ENCODE data around the gene F13B.
"Not testable (repeated sequence)": the region's sequence is repeated elsewhere in the genome, so short reads cannot be mapped to it uniquely, and the experiment has no call there.

The F13B gene

DNA sequence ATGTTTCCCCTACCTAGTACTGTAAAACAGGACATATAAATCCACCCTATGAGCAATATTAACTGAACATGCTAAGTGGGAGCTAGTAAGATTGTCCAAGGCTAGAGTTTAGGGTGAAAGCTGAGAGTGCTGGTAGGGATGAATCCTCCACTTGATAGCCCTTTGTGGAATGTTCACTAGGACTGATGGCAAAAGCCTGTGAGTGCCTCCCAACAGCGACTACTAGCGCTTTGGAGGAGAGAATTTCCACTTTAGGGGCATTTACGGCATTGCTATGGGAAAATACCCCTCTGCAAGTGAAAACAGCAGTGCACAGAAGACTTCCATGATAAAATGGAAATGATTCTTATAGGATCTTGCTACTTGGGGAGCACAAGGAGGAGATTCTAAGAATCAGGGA lies 53.8 kb downstream of the F13B start:
- H3K9ac ChIP-seq (ENCODE audit: low read length in 2 of 2), result no peak overlapping the region
- peaks cover 0 to 3% of the 10 kb centered on the region in 2 donors for H3K9me3 ChIP-seq (ENCODE audit: control insufficient read depth in 2 of 2, low read length in 2 of 2)
- H3K27ac ChIP-seq (ENCODE audit: low read length), result no peak overlapping the region

GRCh38 chr1:197011614-197012013 lies 55.4 kb downstream of the F13B start:
- H3K27me3 ChIP-seq (ENCODE audit: control insufficient read depth in 1 of 2, insufficient read depth in 2 of 2, low read length in 2 of 2), result no peaks in the 10 kb centered on the region

More for the DNA sequence above, 53.8 kb downstream of the F13B start:
- Histone ChIP-seq H3K4me1 (ENCODE audit: control insufficient read depth, insufficient read depth, low read length) (no peaks in the 10 kb centered on the region), H3K27me3 (ENCODE audit: control insufficient read depth in 1 of 2, insufficient read depth in 2 of 2, low read length in 2 of 2) (no peaks in the 10 kb centered on the region), H3K36me3 (ENCODE audit: control insufficient read depth in 2 of 2, insufficient read depth in 2 of 2, low read length in 2 of 2) (no peaks in the 10 kb centered on the region), H3K4me3 (ENCODE audit: low read length in 2 of 2) (no peak overlapping the region)

GRCh38 chr1:197008861-197009260 lies 58.2 kb downstream of the F13B start:
- no peak overlapping the region for H3K4me3 ChIP-seq (ENCODE audit: low read length in 2 of 2)
- H3K9ac ChIP-seq (ENCODE audit: low read length in 2 of 2), result no peak overlapping the region
- no peak overlapping the region for H3K27ac ChIP-seq (ENCODE audit: low read length)
- no peaks in the 10 kb centered on the region for H3K4me1 ChIP-seq (ENCODE audit: control insufficient read depth, insufficient read depth, low read length)
- H3K27me3 ChIP-seq (ENCODE audit: control insufficient read depth in 1 of 2, insufficient read depth in 2 of 2, low read length in 2 of 2), result no peaks in the 10 kb centered on the region
- H3K9me3 ChIP-seq (ENCODE audit: control insufficient read depth in 2 of 2, low read length in 2 of 2), result no peaks in the 10 kb centered on the region
- no peaks in the 10 kb centered on the region for H3K36me3 ChIP-seq (ENCODE audit: control insufficient read depth in 2 of 2, insufficient read depth in 2 of 2, low read length in 2 of 2)

More at GRCh38 chr1:197011614-197012013, 55.4 kb downstream of the F13B start:
- Histone ChIP-seq H3K27ac (ENCODE audit: low read length) (no peak overlapping the region), H3K4me3 (ENCODE audit: low read length in 2 of 2) (no peak overlapping the region), H3K9me3 (ENCODE audit: control insufficient read depth in 2 of 2, low read length in 2 of 2) (peaks cover 0 to 3% of the 10 kb centered on the region in 2 donors), H3K4me1 (ENCODE audit: control insufficient read depth, insufficient read depth, low read length) (no peaks in the 10 kb centered on the region), H3K9ac (ENCODE audit: low read length in 2 of 2) (no peak overlapping the region), H3K36me3 (ENCODE audit: control insufficient read depth in 2 of 2, insufficient read depth in 2 of 2, low read length in 2 of 2) (no peaks in the 10 kb centered on the region)

GRCh38 chr1:197003132-197003531 lies 63.9 kb downstream of the F13B start:
- no peaks in the 10 kb centered on the region for H3K27me3 ChIP-seq (ENCODE audit: control insufficient read depth in 1 of 2, insufficient read depth in 2 of 2, low read length in 2 of 2)
- no peaks in the 10 kb centered on the region for H3K36me3 ChIP-seq (ENCODE audit: control insufficient read depth in 2 of 2, insufficient read depth in 2 of 2, low read length in 2 of 2)
- H3K9ac ChIP-seq (ENCODE audit: low read length in 2 of 2), result no peak overlapping the region
- H3K9me3 ChIP-seq (ENCODE audit: control insufficient read depth in 2 of 2, low read length in 2 of 2), result no peaks in the 10 kb centered on the region
- no peak overlapping the region for H3K27ac ChIP-seq (ENCODE audit: low read length)
- H3K4me3 ChIP-seq (ENCODE audit: low read length in 2 of 2), result no peak overlapping the region
- no peaks in the 10 kb centered on the region for H3K4me1 ChIP-seq (ENCODE audit: control insufficient read depth, insufficient read depth, low read length)

DNA sequence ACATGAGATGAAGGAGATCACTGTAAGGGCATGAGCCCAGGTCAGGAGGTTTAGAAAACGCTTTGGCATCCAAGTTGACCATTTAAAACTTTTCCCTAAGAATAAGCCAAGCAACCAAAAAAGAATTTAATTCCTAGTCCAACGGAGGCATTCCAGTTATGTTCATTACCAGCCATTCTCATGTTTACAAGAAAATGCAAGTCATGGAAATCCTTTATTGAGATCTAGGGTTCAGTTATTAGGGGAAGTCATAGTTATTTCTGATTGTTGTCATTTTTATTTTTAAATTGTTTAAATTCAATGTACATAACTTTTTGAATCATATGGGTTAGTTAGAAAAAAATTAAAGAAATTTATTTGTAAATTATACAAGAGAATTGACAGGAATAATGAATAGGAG lies 65.2 kb downstream of the F13B start:
- H3K27me3 ChIP-seq (ENCODE audit: control insufficient read depth in 1 of 2, insufficient read depth in 2 of 2, low read length in 2 of 2), result no peaks in the 10 kb centered on the region
- H3K27ac ChIP-seq (ENCODE audit: low read length), result no peak overlapping the region
- H3K9me3 ChIP-seq (ENCODE audit: control insufficient read depth in 2 of 2, low read length in 2 of 2), result no peaks in the 10 kb centered on the region
- no peaks in the 10 kb centered on the region for H3K36me3 ChIP-seq (ENCODE audit: control insufficient read depth in 2 of 2, insufficient read depth in 2 of 2, low read length in 2 of 2)
- H3K9ac ChIP-seq (ENCODE audit: low read length in 2 of 2), result no peak overlapping the region
- no peak overlapping the region for H3K4me3 ChIP-seq (ENCODE audit: low read length in 2 of 2)
- H3K4me1 ChIP-seq (ENCODE audit: control insufficient read depth, insufficient read depth, low read length), result no peaks in the 10 kb centered on the region

GRCh38 chr1:196997423-196997822 lies 69.6 kb downstream of the F13B start:
- no peak overlapping the region for H3K4me3 ChIP-seq (ENCODE audit: low read length in 2 of 2)
- no peaks in the 10 kb centered on the region for H3K9me3 ChIP-seq (ENCODE audit: control insufficient read depth in 2 of 2, low read length in 2 of 2)
- no peaks in the 10 kb centered on the region for H3K4me1 ChIP-seq (ENCODE audit: control insufficient read depth, insufficient read depth, low read length)
- H3K36me3 ChIP-seq (ENCODE audit: control insufficient read depth in 2 of 2, insufficient read depth in 2 of 2, low read length in 2 of 2), result no peaks in the 10 kb centered on the region
- H3K27me3 ChIP-seq (ENCODE audit: control insufficient read depth in 1 of 2, insufficient read depth in 2 of 2, low read length in 2 of 2), result no peaks in the 10 kb centered on the region
- no peak overlapping the region for H3K27ac ChIP-seq (ENCODE audit: low read length)
- H3K9ac ChIP-seq (ENCODE audit: low read length in 2 of 2), result no peak overlapping the region

DNA sequence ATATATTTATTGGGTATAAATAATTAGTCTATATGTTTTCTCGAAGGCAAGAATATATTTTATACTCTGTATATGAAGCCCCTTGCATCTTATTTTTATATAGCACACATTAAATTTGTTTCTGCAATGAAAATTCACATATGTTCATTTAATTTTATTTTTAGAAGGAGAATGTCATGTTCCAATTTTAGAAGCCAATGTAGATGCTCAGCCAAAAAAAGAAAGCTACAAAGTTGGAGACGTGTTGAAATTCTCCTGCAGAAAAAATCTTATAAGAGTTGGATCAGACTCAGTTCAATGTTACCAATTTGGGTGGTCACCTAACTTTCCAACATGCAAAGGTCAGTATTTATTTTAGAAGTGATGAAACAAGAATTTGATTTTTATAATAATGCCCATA lies 73.1 kb downstream of the F13B start:
- H3K4me1 ChIP-seq (ENCODE audit: control insufficient read depth, insufficient read depth, low read length), result no peaks in the 10 kb centered on the region
- no peak overlapping the region for H3K9ac ChIP-seq (ENCODE audit: low read length in 2 of 2)
- H3K9me3 ChIP-seq (ENCODE audit: control insufficient read depth in 2 of 2, low read length in 2 of 2), result no peaks in the 10 kb centered on the region
- H3K36me3 ChIP-seq (ENCODE audit: control insufficient read depth in 2 of 2, insufficient read depth in 2 of 2, low read length in 2 of 2), result no peaks in the 10 kb centered on the region
- no peak overlapping the region for H3K4me3 ChIP-seq (ENCODE audit: low read length in 2 of 2)
- H3K27me3 ChIP-seq (ENCODE audit: control insufficient read depth in 1 of 2, insufficient read depth in 2 of 2, low read length in 2 of 2), result no peaks in the 10 kb centered on the region
- no peak overlapping the region for H3K27ac ChIP-seq (ENCODE audit: low read length)

DNA sequence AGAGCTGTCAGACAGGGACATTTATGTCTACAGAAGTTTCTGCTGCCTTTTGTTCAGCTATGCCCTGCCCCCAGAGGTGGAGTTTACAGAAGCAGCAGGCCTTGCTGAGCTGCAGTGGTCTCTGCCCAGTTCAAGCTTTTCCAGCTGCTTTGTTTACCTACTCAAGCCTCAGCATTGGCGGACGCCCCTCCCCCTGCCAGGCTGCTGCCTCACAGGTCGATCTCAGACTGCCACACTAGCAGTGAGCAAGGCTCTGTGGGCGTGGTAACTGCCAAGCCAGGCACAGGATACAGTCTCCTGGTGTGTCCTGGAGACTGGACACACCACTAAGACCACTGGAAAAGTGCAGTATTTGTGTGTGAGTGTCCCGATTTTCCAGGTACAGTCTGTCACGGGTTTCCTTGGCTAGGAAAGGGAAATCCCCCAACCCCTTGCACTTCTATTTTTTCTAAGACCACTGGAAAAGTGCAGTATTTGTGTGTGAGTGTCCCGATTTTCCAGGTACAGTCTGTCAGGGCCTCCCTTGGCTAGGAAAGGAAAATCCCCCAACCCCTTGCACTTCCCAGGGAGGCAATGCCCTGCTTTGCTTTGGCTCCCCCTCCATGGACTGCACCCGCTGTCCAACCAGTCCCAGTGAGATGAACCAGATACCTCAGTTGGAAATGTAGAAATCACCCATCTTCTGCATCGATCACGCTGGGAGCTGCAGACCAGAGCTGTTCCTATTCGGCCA lies 75.0 kb downstream of the F13B start:
- H3K27ac ChIP-seq (ENCODE audit: low read length); H3K9ac ChIP-seq (ENCODE audit: low read length in 2 of 2); H3K9me3 ChIP-seq (ENCODE audit: control insufficient read depth in 2 of 2, low read length in 2 of 2); H3K36me3 ChIP-seq (ENCODE audit: control insufficient read depth in 2 of 2, insufficient read depth in 2 of 2, low read length in 2 of 2); H3K4me3 ChIP-seq (ENCODE audit: low read length in 2 of 2); H3K27me3 ChIP-seq (ENCODE audit: control insufficient read depth in 1 of 2, insufficient read depth in 2 of 2, low read length in 2 of 2); H3K4me1 ChIP-seq (ENCODE audit: control insufficient read depth, insufficient read depth, low read length): not testable (repeated sequence)
